Ecto neural progenitor cell (in vitro differentiated cells): ENCODE data around the gene TJP3.

Source experiments
- DNase-seq: peaks from one replicate; pipeline ENCODE4 v3.0.0-alpha.2; 2018; ENCODE audit warnings: low spot score

Gene TJP3

DNA sequence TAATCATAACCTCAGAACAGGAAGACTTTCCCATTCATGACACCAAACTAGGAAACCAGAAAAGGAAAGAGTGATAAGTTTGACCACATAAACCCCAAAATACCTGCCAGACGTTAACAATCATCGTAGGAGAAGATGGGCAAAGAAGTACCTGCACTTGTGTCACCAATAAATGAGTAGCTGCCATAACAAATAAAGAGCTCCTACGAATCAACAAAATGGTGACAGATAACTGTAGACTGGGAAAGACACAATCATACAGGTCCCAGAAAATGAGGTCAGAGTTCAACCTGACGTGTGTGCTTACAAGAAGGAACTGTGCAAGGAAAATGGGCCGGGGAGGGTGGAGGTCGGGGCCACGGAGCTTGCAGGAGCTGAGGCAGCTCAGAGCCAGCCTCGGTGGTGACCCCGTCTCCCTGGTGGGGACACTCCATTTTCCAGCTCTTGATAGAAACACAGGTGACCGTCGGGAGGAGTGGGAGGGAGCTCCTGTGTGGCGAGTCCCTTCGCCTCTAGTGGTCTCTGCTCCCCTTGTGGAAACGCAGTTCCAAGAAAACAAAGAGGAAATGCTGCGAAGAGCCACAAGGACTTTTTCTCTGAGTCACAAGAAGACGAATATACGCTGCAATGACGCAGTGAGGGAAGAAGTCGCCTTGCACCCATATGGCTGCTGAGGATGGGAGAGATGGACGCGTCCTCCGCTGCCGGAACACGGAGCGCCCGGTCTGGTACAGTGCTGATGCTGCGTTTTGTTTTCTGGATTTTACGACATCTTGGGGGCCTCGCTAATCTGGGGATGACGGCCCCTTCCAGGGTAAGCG lies 17.4 kb upstream of the TJP3 start:
- no peak for DNase-seq

DNA sequence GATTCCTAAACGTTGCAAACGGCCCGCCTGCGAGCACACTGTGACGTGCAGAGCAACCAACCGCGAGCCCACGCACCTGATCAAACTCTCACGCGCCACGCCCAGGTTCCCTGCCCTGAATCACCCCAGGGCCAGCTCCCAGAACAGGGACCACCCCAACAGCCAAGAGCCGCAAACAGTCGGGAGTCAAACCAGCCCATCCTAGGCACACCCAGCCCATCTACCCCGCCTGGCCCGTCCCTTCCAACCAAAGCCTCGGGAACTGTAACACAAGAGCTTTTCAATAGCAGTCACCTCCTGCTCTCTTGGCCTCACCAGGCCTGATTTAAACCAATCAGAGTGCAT lies 16.8 kb upstream of the TJP3 start:
- no peak for DNase-seq

DNA sequence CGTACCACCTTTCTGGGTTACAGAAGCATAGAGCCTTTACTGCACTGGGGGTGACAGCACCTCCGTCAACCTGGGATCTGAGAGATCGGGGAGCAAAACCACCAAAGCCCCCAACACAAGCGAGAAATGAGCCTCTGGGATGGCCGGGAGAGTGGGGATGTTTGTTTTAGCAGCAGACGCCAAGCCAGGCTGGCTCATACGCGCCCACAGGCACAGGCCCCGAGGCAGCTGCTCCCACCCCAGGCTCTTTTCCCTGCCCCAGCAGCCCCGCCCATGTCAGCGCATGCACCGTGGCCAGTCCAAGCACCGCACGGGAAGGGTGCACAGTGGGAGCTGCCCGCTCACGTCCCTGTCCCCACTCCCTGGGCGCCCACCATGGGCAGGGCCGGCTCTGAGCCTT lies 16.5 kb upstream of the TJP3 start:
- no peak for DNase-seq

DNA sequence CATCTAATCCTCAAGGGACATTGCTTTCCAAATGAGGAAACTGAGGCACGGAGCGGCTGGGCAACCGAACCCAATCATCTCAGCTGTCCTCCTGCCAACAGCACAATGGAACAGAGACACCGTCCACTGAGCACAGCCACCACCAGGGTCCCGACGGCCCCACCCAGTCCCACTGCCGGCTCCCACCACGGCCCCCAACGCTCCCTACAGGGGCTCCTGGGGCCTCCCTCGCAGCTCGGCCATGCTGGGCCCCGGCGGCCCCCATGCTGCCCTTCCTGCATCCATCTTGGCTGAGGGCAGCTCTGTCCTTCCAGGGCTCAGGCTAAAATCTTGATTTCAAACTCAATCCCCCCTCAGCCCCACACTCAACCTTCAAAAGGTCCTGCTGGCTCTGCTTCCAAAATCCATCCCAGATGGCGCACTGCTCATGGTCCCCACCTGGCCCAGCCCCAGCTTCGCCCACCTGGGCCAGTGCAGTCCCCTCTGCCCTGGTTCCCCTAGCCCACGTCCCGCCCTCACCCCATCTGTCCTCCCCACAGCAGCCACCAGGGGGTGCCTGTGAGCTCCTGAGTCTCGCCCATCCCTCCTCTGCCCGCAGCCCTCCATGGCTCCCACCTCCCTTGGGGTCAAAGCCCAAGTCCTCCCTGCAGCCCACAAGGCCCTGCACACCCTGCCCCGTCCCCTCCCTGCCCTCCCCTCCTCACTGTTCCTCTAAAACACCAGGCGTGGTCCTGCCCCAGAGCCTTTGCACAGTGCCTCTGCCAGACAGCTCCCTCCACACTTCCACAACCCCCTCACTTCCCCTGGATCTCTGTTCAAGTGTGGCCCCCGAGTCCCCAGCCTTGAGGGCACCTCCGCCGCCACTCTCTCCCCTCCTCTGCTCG lies 15.8 kb upstream of the TJP3 start:
- no peak for DNase-seq

DNA sequence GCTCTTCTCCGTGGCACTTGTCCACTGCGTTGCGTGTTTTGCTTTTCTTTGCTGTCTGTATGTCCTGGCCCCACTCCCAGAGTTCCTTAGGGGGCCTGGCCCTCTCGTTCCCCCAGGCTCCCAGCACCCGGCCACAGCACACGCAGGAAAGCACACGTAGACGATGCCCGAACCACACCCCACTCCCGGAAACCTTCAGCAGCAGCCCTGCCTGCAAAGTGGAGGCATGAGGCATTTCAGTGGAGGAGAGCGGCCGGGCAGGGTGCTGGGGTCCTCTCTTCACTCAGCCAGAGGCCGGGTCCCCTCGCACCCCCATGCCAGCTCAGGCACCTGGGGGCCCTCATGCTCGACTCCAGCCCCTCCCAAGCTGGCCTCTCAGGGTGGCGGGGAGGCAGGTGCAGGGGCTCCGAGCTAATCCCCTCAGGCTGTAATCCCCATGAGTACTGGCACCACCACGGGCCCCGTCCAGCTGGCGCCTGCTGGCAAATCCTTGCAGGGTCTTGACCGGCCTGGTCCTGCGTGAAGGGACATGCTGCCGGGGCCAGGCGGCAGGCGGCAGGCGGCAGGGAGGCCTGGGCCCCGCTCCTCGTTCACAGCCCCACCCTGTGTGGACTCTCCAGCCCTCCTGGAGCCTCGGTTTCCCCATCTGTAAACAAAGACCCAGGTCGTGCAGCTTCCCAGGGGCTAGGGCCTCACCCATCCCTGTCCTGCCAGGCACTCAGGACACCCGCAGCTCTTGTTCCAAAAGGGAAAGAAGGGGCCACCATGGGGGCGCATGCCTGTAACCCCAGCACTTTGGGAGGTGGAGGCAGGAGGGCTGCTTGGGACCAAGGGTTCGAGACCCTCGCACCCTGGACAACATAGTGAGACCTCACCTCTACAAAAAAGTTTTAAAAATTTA lies 14.9 kb upstream of the TJP3 start:
- DNase-seq, result no peak

DNA sequence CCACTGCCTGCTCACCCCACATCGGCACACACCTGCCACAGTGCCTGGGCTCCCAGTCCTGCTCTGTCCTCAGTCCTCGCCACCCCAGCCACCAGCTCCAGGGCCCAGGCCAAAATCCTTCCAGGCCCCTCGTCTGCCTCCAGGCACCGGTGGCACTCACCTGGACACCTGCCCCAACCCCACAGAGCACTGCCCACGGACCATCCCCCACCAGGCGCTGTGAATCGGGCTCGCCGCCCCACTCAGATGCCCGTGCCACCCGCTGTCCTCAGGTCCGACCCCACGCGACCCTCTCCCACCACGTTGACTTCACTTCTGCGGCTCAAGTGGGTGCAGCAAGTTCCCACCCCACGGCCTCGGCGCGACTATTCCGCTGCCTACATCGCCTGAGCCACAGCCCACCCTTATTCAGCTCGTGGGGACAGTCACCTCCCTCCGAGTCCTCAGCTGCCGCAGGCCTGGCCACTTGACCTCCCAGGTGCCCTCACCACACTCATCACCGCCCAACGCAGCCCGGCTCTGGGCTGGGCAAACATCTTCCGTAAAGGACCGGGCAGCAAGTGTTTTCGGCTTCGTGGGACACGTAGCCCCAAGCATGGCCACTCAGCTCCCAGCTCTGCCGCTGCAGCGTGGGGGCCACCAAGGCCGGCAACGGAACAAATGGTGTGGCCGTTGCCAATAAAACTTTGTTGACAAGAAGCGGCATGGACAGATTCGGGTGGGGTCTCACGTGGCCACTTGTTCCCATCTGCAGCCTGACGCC lies 13.6 kb upstream of the TJP3 start:
- no peak for DNase-seq

DNA sequence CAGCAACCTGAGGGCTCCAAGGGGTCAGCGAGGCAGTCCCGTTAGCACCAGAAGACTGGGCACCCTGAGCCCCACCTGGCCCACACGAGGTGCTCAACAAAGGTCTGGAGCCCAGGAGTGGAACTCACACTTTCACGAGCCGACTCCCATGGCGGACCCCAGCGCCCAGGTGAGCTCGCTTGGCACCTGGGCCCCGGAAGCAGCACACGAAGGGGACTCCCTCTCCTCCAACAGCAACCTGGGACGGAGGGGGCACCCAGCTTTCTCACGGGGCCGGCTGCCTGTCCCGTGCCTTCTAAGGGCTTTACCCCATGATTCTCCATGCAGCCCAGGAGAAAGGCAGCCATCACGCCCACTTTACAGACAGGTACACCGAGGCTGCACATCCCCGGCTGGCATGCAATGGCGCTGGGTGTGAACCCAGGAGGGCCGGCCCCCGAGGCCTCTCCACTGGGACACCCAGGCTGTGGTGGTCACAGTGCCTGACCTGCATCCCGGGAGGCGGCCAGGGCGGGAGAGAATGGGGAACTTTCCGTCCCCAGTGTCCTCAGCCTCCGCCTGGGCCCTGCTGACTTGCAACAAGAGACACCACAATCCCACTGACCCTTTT lies 13.0 kb upstream of the TJP3 start:
- DNase-seq, result no peak

DNA sequence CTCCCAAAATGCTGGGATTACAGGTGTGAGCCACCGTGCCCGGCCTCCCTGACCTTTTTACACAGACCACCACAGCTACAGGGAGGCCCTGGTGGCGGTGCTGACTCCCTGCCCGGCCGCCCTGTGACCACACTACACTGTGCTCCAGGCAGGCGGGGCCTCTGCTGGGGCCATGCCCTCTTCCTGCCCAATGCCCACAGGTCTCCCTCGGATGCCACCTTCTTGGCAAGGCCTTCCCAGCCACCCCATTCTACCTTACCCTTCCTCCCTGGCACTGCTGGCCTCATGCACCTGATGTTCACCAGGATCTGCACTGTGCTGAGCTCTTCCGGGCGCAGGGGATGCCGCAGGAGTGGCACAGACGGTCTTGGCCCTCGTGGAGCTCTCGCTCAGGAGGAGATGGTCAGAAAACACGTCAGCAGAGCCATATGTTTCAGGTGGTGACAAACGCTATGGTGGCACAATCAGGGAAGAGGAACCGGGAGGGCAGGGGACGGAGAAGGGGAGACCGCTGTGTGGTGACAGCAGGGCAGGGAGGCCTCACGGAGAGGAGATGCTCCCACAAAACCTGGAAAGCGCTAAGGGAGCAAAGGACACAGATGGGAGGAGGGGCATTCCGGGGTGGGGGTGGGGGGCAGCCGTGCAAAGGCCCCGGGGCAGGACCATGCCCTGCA lies 12.1 kb upstream of the TJP3 start:
- DNase-seq, result no peak

DNA sequence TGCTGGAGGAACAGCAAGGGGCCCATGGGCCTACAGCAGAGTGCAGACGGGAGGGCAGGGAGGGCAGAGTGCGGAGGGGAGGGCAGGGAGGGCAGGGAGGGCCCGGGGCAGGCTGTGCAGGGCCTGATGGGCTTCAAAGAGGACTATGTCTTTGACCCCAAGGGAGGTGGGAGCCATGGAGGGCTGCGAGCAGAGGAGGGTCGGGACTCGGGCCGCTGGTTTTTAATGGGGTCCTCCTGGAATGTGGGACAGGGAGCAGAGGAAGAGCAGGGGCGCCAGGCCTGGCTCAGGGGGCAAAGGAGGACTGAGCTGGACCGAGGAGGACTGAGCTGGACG lies 11.6 kb upstream of the TJP3 start:
- DNase-seq, result no peak

DNA sequence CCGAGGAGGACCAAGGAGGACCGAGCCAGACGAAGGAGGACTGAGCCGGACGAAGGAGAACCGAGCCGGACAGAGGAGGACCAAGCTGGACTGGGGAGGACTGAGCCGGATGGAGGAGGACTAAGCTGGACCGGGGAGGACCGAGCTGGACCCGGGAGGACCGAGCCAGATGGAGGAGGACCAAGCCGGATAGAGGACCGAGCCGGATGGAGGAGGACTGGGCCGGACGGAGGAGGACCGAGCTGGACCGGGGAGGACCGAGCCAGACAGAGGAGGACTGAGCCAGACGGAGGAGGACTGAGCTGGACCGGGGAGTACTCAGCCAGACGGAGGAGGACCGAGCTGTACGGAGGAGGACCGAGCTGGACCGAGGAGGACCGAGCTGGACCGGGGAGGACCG lies 11.1 kb upstream of the TJP3 start:
- DNase-seq, result no peak

DNA sequence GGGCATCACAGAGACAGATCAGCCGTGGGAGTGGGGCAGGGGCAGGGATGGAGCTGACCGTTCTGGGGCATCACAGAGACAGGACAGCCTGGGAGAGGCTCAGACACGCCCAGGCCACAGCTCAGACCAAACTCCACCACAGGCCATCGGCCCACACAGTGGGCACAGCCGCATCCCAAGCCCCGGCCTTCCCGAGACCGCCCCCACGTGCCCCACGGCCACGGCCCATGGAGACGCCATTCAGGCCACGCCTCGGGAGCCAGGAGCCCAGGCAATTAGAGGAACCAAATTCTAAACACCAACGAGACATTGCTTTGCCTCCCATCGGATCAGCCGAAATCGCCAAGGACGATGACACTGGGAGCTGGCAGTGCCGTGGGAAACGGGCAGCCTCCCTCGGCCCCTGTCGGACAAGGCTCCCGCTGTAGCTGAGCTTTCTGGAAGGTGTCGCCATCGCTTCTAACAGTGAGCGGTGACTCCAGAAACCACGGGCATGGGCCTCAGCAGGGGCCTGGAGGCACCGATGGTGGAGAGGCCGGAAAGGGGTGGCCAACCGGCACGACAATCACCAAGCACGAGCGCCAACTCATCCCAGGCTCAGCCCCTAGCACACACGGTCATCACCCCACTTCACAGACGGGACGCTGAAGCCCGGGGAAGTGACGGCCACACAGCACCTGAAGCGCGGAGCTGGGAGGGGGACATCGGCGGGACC lies 10.4 kb upstream of the TJP3 start:
- DNase-seq, result no peak

DNA sequence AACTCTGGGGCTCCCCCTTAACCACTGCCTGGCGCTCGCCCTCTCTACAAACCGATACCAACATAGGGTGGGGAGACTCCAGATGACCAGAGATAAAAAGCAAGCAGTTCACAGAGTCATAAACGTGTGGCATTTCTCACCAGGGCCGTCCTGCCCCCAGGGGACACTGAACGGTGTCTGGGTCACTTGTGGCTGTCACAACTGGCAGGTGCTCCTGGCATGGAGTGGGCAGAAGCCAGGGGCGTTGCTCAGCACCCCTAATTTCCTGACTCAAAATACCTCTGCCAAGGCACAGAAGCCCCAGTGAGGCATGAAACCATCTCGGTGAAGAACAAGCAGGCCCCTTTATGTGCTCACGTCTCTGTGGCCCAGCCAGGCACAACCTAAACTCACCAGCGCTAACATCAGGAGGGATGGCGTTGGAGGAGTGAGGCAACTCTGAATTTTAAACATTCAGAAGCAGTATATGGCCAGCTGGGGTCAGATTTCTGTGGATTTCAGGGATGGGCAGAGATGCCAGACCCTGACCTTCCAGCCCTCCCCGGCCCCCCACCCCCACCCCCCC lies 9.7 kb upstream of the TJP3 start:
- no peak for DNase-seq

DNA sequence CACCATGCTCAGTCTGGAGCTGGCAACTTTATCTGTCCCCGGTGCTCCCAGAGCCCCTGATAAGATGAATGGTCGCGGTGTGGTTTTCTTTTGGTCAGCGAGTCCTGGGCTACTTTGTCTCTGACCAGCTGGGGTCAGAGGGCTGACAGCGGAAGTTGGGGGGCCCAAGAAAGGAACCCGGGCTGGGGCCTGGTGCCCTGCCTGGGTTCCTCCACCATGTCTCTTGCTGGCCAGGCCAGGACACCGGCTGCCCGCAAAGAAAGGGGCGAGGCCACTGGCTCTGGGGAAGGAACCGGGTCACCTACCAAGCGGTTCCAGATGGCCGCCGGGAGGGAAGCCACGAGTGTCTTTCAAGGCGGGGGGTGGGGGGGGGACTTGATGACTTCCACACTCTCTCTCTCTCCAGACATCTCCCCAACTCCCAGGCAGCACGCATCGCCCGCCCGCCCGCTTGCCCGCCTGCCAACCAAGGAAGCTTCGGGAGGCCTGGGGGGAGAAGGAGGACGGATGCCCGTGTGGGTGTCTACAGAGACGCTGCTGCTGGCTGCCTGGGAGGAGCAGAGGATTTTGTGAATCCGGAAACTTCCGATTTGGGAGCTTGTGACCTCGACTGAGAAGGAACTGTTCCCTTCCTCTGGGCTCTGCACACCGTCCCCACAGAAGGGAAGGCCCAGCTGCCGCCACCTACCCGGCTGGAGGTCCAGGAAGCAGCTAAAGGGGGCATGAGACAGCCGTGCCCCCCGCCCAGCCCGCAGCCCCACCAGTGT lies 9.0 kb upstream of the TJP3 start:
- no peak for DNase-seq

DNA sequence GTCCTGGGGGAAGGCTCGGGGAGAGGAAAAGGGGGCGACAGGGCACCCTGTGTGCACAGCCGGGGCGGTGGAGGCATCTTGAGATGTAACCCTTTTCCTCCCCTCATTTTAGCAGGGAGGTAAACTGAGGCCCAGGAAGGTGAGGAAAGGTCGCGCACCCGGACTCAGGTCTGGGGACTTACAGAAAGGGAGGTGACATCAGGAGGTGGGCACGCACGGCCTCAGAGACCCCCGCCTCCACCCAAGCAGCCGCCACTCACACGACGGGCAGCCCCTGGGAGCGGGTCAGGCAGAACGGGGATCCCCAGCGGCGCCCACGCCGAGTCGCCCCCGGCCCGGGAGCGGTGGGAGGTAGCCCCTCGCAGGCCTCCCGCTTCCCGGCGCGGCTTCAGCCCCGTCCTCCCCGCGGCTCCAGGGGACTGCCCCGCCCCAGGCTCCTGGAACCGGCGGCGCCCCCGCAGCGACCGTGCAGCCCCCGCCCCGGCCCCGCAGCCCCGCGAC lies 8.4 kb upstream of the TJP3 start:
- peak; percentile 64 for DNase-seq

DNA sequence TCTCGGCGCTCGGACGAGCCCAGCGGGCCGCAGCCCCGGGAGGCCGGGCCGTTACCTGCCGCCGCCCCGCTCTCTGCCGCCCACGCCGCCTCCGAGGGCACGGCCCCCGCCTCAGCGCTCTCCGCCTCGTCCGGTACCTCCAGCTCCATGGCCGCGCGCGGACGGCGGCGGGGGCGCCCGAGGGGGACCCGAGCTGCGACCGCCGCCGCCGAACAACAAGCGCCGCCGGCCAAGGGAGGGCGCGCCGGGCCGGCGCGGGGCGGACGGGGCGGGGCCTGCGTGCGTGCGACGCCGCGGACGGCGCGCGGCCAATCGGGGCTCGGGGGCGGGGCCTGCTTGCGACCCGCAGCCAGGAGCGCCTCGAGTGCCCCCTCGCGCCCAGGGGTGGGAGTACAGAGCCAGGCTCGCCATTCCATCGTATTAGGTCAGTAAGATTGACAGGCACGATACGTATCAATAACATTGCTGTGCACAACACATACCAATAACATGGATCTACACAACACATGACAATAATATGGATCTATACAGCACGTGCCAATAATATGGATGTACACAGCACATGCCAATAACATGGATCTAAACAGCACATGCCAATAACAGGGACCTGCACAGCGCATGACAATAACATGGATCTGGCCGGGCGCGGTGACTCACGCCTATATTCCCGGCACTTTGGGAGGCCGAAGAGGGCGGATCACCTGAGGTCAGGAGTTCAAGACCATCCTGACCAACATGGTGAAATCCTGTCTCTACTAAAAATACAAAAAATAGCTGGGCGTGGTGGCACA lies 7.7 kb upstream of the TJP3 start, which contains the start of gene PIP5K1C:
Gene PIP5K1C (minus strand): TSS at position 227 of the 791 bp plus-strand sequence. CDS start 78 bp downstream, at position 149.
- DNase-seq, result peak; percentile 96

DNA sequence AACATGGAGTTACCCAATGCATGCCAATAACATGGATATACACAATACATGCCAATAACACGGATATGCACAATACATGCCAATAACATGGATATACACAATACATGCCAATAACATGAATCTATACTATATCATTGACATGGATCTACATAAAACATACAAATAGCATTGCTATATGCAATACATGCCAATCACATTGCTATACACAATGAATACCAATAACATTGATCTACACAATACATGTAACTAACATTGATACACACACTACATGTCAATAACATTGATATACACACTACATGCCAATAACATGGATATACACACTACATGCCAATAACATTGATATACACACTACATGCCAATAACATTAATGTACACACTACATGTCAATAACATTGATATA lies 7.0 kb upstream of the TJP3 start:
- no peak for DNase-seq

DNA sequence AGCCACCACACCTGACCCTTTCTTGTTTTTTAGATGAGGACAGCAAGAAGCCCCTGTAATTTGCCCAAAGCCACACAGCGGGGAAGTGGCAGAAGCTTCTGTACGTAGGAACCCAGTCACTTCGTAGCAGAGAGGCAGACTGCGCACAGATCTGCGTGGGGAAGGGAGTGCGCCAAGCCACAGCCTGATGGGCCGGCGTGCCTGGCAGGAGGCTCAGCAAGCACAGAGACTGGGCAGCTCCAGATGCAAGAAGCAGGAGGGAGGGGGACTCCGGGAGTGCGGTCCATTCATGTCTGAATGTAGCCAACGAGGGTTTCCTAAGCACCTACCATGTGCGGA lies 347 bp upstream of the TJP3 start:
- DNase-seq, result no peak

DNA sequence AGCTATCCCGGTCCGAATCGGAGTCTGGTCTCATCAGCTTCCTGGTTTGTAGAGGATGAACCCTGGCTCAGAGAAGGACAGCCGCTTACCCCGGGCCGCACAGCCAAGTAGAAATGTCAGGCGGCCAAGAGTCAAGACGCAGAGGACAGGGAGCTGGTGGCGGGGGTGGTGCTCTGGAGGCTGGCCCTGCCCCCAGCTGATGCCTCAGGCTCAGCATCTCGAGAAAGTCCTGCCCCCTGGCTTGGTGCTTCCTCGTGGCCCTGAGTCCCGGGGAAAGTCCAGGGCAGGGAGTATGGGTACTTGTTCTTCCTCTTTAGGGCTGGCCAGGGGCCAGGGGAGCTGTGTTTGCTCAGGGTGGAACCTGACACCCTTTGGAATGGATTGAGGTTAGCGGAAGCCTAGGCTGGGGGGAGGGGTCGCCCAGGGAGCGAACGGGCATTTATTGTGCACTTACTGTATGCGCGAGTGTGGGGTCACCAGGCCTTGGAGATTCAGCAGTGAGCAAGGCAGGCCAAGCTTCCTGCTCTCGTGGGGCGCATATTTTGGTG lies 2.2 kb downstream of the TJP3 start:
- no peak for DNase-seq
